KOPT-K1 (cell line): ENCODE data around the gene JCHAIN.

ENCODE experiments used
- H3K27ac ChIP-seq: fragments of 200-600 bp; sonication (generic); 2 replicates; pipeline ENCODE4 v1.5.1; 2016; ENCODE audit warnings: antibody characterized with exemption, mild to moderate bottlenecking, low read depth, low read length; ENCODE audit not compliant: poor library complexity, severe bottlenecking
- H3K36me3 ChIP-seq: fragments of 200-600 bp; sonication (generic); 2 replicates; pipeline ENCODE4 v1.5.1; 2017; ENCODE audit warnings: antibody characterized with exemption, mild to moderate bottlenecking, low read length, moderate library complexity; ENCODE audit not compliant: insufficient read depth
- H3K9me3 ChIP-seq: fragments of 200-600 bp; sonication (generic); 2 replicates; pipeline ENCODE4 v1.5.1; 2017; ENCODE audit warnings: antibody characterized with exemption, low read length, mild to moderate bottlenecking; ENCODE audit not compliant: insufficient read depth, poor library complexity, severe bottlenecking

Gene JCHAIN

DNA sequence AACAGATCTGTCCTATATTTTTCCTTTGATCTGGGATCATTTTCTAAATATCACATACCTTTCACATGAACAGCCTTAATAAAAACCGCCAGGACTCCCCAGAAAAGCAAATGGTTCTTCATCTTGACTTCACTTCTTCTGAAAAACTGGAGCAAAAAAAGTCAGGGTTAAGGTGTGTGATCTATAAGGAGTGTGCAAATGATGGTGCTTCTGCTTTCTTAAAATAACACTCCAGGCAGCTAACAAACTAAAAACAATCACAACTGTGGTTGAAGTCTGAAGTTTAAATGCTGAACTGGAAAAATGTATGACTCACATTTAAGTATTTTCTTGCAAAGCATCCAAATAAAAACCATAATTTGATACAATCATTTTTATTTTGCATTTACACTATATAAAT, at the start of gene JCHAIN:
JCHAIN (minus strand) TSS at position 140 of the 400 bp plus-strand sequence; CDS start at position 122, 18 bp downstream.
- H3K27ac ChIP-seq: no peak within 1 kb of the TSS
- H3K36me3 ChIP-seq: no peaks in the 10 kb centered on the region
- no peaks in the 10 kb centered on the region for H3K9me3 ChIP-seq

DNA sequence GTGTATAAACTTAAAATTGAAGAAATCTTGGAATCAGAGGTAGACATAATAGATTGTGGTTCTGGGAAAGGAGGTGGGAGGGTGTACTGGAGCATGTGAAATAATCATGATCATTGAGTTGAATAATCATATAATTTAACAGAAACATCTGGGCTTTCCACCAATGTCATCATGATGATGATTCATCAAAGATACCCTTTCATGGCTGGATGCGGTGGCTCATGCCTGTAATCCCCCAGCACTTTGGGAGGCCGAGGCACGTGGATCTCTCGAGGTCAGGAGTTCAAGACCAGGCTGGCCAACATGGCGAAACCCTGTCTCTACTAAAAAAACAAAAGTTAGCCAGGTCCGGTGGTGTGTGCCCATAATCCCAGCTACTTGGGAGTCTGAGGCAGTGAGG, 48.8 kb upstream of the JCHAIN start:
- no peaks in the 10 kb centered on the region for H3K36me3 ChIP-seq
- no peak overlapping the region for H3K27ac ChIP-seq
- H3K9me3 ChIP-seq: no peaks in the 10 kb centered on the region

DNA sequence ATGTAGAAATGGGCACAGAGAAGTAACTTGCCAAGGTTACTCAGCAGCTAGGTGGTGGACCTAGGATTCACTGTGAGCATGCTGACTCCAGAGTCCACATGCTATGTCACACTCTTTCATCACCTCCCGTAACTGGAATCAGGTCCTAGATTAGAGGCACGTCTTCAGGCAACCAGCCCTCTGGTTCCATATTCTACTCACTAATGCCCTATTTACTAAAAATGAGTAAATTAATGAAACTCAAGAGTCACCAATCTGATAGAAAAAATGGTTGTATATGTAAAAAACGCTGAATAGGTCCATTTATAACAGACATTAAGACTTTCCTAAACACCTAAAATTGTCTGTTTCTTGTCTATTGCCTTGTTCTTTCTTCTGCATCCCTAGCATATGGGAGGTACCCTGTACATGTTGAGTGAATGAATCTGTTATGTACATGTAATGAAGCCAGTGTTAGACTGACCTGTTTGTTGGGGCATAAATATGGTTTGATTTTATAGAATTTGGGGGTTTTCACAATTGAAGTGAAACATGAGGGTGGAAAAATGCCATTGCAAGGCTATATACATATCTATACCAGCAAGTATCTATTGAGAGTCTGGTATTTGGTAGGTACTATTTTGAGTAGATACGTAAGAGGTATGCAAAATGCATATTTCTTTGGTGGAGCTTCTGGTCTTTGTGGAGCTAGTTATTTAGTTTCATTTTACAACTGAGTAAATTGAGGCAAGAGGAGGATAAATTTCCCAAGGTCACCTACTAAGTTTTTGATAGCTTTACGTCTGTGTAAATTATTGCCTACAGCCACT, 48.0 kb upstream of the JCHAIN start:
- Histone ChIP-seq H3K36me3 (no peaks in the 10 kb centered on the region), H3K27ac (peak overlapping the region; percentile 62), H3K9me3 (no peaks in the 10 kb centered on the region)

DNA sequence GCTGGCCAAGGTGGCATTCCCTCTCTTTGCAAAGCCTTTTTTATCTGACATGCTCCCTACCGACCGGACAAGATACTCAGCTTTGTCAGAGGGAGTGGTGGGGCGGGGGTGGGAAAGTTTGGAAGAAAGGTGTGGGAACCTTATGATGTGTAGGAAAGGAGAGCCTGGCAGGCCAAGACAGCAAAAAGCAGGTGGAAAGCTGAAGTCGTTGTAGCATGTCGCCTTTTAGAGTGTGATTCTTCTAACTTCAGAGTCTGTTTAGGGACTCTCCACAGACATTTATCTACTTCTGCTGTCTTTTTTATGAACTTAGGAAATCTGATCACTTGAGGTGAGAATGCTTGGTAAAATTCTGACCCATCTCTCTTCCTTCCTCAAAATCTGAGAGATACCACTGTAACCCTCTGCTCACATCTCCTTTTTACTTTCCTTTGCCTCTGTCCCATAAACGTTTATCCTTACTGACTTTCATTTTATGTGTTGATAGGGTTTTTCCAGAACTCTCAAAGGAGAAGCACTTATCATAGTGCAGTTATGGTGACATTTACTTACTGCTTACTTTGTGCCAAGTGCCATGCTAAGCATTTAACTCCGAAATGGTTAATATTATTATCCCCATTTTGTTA, 47.3 kb upstream of the JCHAIN start:
- Histone ChIP-seq H3K36me3 (no peaks in the 10 kb centered on the region), H3K27ac (peak overlapping the region; percentile 62), H3K9me3 (no peaks in the 10 kb centered on the region)

DNA sequence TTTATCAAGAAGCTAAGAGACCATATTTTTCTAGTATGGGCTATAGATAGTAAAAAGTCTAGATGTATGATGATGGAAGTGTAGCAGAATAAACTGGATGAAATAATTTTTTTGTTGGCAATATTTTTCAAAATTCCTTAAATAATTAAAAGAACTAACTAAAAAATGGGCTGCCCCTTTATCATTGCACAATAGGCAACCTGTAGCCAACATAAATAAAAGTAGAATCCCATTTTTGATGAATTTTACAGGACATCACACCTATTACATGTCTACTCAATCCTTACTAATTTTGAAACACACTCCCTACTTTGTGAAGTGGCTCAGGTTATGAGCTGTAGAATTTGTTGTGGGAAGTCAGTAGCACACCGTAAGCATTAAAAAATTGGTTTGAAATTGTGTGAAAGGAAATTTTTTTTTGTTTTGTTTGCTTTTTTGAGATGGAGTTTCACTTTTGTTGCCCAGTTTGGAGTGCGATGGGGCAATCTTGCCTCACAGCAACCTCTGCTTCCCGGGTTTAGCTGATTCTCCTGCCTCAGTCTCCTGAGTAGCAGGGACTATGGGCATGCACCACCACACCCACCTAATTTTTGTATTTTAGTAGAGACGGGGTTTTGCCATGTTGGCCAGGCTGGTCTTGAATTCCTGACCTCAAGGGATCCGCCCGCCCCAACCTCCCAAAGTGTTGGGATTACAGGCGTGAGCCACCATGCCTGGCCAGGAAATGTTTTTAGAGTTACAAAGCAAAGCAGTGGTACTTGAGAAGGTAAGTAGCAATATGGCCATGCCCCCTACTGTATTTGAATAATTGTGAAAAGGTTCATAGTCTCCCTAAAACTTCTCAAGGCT, 46.5 kb upstream of the JCHAIN start:
- no peaks in the 10 kb centered on the region for H3K9me3 ChIP-seq
- H3K27ac ChIP-seq: peak overlapping the region; percentile 62

DNA sequence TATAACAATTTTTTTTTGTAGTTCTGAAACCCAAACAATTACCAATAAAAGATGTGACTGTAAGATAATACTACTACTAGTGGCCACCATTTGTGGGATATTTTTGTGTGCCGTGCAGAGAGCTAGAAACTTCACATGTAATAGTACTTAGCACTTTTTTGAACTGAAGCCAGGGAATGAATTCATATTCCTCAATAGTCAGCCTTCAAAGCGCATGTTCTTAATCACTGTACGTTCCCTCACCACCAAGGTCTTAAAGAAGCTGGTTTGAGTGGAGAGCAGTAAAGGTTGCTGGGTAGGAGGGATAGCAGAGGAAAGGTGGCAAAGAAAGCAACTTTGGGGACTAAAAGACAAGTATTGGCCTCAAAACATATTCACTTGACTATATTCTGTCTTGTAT, 45.8 kb upstream of the JCHAIN start:
- no peaks in the 10 kb centered on the region for H3K36me3 ChIP-seq

More for the DNA sequence above, 46.5 kb upstream of the JCHAIN start:
- H3K36me3 ChIP-seq: no peaks in the 10 kb centered on the region

DNA sequence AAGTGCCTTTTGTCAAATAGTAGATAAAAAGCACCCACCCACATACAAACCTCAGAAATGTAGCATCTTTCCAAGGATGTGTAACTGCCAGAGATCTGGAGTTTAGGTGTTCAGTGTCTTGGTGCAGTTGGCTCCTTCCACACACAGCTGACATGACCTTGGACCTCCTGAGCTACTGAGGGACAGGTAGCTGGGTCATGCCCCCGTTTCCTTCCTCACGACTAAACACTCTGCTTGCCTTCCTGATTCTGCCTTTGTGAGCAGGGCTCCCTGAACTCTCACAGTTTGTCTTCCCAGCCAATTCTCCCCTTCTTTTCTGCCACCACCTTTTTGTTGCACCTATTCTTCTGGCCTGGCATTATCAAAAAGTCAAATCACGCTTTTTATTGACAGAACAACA, 45.3 kb upstream of the JCHAIN start:
- no peaks in the 10 kb centered on the region for H3K9me3 ChIP-seq
- peak overlapping the region; percentile 62 for H3K27ac ChIP-seq
- no peaks in the 10 kb centered on the region for H3K36me3 ChIP-seq

More for the DNA sequence above, 45.8 kb upstream of the JCHAIN start:
- no peaks in the 10 kb centered on the region for H3K9me3 ChIP-seq
- H3K27ac ChIP-seq: peak overlapping the region; percentile 62

DNA sequence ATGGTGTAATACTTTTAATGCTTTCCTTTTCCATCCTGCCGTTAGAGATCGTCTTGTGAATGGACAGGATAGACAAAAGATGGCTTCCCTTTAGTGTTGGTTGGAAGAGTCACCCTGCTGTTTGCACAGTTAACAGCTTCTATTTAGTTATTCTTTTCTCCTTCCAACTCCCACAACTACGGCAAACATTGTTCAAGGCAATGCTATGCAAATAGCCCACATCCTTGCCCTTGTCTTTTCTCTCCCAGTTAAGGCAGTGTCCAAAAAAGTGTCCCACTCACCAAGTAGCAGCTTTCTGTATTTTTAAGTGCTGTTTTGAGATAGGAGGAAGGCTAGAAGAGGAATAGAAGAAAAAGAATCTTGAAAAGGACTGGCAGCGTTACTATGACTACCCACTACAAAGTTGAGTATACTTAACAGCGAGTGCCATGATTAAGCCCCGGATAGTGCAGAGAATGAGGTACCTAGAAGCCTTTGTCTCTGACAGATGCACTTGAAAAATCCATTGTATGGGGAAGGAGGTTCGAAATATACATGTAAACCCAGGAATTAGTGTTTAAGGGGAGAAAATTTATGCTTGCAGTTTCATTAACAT, 43.4 kb upstream of the JCHAIN start:
- no peaks in the 10 kb centered on the region for H3K36me3 ChIP-seq
- peak overlapping the region; percentile 61 for H3K27ac ChIP-seq
- no peaks in the 10 kb centered on the region for H3K9me3 ChIP-seq

DNA sequence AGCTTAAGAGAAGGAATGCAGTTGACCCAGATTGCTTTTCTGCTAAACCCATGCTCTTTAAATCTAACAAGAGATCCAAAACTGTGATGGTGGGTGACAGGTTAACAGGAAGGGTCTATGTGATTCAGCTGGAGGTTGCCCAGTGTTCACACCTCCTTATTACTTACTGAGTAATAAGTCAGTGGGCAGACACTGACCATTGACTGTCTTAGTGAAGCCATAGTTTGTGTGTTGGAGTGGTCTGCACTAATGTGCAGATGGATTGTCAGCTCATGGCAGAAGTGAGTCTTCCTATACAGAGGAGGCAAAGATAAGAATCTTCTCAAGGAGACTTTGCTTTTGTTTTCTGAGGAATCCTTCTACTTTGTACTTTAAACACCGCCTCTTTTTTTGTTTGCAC, 40.2 kb upstream of the JCHAIN start:
- Histone ChIP-seq H3K9me3 (no peaks in the 10 kb centered on the region), H3K27ac (peak overlapping the region; percentile 95), H3K36me3 (no peaks in the 10 kb centered on the region)

DNA sequence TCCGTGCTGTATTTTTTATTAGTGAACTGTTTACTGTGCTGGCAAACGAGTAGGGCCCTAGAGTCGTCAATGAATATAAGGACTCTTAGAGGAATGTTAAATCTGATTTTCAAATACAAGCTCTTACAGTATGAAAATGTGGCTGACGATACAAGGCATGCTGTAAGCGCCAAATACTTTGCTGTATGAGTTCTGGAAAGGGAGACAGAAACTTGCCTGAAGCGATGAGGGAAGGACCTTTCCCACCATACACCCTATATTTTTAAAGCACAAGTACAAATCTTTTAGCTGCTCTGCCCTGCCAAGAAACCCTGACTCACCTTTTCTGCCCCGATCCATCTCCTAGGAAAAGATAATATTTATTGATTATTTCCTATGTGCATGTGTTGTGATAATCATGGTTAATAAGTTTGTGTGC, 39.7 kb upstream of the JCHAIN start:
- Histone ChIP-seq H3K36me3 (no peaks in the 10 kb centered on the region), H3K27ac (peak overlapping the region; percentile 95), H3K9me3 (no peaks in the 10 kb centered on the region)

DNA sequence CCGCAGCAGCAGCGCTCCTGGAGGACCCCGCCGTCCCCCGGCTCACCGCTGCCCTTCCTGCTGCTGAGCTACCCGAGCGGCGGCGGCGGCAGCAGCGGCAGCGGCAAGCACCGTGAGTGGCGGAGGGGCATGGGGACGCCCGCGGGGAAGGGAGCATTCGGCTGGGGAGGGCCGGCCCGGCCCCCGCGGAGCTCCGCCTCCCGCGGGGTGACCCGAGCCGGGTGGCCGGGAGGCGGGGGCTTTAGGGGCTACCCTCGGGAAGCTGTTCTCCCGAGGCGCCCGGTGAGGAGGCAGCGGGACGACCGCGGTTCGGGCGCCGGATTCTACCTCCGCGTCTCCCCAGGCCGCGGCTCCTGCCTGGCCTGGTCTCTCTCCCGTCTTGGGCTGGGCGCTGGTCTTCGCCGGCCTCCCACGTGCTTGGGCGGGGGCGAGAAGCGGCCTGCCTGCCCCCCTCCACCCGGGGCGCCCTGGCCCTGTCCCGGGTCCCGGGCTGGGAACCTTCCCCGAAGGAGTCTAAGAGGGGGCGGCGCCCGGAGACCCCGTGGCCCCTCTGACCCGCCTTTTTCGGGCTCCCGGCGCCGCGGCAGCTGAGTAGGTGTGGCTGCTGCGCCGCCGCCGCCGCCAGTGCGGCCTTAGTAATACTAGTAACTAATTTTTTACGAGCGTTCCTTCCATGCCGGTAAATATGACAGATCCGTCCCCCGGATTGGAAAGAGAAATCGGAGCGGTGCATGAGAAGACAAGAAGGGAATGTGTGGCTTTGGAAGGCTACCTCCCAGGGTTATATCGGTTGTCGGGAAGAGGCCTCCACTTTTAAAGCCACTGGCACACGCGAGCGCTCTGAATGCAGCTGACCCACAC, 39.1 kb upstream of the JCHAIN start:
- no peaks in the 10 kb centered on the region for H3K9me3 ChIP-seq
- peak overlapping the region; percentile 95 for H3K27ac ChIP-seq
- no peaks in the 10 kb centered on the region for H3K36me3 ChIP-seq

DNA sequence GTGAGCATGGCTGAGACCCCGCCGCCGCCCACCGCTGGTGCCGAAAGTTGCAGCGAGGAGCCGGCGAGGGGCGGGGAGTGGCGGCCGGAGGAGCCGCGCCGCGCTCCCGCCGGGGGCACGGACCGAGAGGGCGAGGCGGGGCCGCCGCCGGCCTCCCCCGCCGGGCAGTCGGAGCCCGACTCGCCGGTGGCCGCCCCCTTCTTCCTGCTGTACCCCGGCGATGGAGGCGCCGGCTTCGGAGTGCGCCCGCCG, 38.5 kb upstream of the JCHAIN start:
- H3K27ac ChIP-seq: peak overlapping the region; percentile 95
- no peaks in the 10 kb centered on the region for H3K36me3 ChIP-seq
- no peaks in the 10 kb centered on the region for H3K9me3 ChIP-seq

DNA sequence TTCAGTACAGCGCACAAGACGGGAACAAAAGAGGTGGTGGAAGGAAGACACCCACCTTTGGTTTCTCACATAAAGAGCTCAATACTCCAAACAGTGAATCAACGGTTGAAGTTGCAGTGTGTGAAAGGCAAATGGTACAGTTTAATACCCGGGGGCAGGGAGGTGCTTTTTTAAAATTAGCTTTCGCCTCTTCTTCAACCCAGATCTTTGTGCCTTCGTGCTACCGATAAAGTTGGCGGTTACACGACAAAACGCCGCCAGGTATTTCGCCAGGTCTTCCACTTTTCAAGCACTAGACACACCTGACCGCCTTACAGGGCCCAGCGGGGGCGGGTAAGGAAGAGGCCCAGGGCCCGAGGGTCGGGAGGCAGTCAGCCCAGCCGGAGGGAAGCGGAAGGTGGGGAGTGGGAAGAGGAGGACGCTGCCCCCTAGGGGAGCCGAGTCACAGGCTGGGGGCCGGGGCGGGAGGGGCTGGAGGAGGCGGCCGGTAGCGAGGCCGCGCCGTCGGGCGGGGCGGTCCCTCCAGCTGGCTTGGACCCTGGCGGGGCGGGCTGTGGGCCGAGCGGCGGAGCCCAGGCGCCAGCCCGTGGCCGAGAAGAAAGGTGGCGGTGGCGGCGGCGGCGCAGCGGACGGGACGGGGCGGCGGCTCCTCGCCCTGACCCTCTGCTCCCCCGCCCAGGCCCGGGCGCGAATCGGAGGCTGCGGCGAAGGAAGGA, 38.1 kb upstream of the JCHAIN start:
- H3K36me3 ChIP-seq: no peaks in the 10 kb centered on the region
- H3K9me3 ChIP-seq: no peaks in the 10 kb centered on the region
- peak overlapping the region; percentile 95 for H3K27ac ChIP-seq
